Mammary epithelial cell (primary cell): ENCODE results near the gene TMEM184A.

Experiments
- EZH2 ChIP-seq: IDR thresholded peaks from 2 replicates; pipeline ENCODE4 v1.6.1; 2012; ENCODE audit warnings: low read length, inconsistent platforms, borderline replicate concordance
- TF ChIP-seq, protein P1 (sequence below), 2 donors: IDR thresholded peaks in 1 of 2; conservative IDR thresholded peaks in 1 of 2; 2 replicates each; pipeline ENCODE4 v1.5.1; 2011 to 2012; ENCODE audit warnings: inconsistent platforms in 2 of 2, low read length in 2 of 2, mild to moderate bottlenecking in 2 of 2, control low read depth in 1 of 2, low read depth in 1 of 2; ENCODE audit not compliant: insufficient read depth in 1 of 2; ENCODE audit errors: extremely low read depth in 1 of 2

DNA sequence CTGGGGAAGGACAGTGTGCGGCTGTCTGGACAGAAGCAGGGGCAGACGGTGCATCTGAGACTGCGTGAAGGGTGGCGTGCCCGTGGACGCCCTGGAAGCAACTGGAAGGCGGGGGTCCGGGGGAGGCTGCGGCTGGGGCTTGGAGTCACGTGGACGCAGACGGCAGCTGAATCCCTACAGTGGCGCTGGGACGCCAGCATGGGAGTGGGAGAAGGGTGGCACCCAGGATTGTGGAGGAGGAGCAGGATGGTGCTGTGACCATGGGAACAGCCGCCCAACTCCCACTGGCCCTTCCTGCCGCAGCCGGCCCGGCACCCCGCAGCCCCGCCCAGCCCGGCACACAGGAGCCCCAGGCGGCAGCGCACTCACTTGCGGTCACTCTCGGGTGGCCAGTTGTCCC is 61.6 kb downstream of the TMEM184A start:
- TF ChIP-seq, protein P1, sequence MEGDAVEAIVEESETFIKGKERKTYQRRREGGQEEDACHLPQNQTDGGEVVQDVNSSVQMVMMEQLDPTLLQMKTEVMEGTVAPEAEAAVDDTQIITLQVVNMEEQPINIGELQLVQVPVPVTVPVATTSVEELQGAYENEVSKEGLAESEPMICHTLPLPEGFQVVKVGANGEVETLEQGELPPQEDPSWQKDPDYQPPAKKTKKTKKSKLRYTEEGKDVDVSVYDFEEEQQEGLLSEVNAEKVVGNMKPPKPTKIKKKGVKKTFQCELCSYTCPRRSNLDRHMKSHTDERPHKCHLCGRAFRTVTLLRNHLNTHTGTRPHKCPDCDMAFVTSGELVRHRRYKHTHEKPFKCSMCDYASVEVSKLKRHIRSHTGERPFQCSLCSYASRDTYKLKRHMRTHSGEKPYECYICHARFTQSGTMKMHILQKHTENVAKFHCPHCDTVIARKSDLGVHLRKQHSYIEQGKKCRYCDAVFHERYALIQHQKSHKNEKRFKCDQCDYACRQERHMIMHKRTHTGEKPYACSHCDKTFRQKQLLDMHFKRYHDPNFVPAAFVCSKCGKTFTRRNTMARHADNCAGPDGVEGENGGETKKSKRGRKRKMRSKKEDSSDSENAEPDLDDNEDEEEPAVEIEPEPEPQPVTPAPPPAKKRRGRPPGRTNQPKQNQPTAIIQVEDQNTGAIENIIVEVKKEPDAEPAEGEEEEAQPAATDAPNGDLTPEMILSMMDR (conservative IDR thresholded peaks at IDR 0.05 in 1 of 2, IDR thresholded peaks at IDR 0.05 in 1 of 2; ENCODE audit: extremely low read depth in 1 of 2, insufficient read depth in 1 of 2, low read depth in 1 of 2, low read length in 2 of 2): no peak
- TF ChIP-seq EZH2: no peak
